Esophagus muscularis mucosa (tissue), 4 donors: ENCODE results near the gene NDUFAF2.

Experiments
- EP300 ChIP-seq: sonication (generic); formaldehyde crosslinking; IDR thresholded peaks from one replicate; pipeline ENCODE4 v1.6.1; 2017; ENCODE audit warnings: antibody characterized with exemption
- POLR2AphosphoS5 ChIP-seq, 2 donors: sonication (generic); formaldehyde crosslinking; IDR thresholded peaks; one replicate each; pipeline ENCODE4 v1.6.1; 2017; ENCODE audit warnings: antibody characterized with exemption in 2 of 2
- TF ChIP-seq, protein P1 (sequence below), 3 experiments: fragments of 200-600 bp in 2 of 3; fragments of 450-650 bp in 1 of 3; sonication (generic) in 2 of 3; IDR thresholded peaks; one replicate each; pipeline ENCODE4 v1.5.1; 2017 to 2019; ENCODE audit warnings: antibody characterized with exemption in 3 of 3, mild to moderate bottlenecking in 2 of 3, moderate library complexity in 1 of 3

- TF ChIP-seq, protein P1, sequence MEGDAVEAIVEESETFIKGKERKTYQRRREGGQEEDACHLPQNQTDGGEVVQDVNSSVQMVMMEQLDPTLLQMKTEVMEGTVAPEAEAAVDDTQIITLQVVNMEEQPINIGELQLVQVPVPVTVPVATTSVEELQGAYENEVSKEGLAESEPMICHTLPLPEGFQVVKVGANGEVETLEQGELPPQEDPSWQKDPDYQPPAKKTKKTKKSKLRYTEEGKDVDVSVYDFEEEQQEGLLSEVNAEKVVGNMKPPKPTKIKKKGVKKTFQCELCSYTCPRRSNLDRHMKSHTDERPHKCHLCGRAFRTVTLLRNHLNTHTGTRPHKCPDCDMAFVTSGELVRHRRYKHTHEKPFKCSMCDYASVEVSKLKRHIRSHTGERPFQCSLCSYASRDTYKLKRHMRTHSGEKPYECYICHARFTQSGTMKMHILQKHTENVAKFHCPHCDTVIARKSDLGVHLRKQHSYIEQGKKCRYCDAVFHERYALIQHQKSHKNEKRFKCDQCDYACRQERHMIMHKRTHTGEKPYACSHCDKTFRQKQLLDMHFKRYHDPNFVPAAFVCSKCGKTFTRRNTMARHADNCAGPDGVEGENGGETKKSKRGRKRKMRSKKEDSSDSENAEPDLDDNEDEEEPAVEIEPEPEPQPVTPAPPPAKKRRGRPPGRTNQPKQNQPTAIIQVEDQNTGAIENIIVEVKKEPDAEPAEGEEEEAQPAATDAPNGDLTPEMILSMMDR (IDR thresholded peaks at IDR 0.05): no peak
- TF ChIP-seq EP300: no peak
- TF ChIP-seq POLR2AphosphoS5 (IDR thresholded peaks at IDR 0.05): no peak
These were observed 137.7 kb downstream of the NDUFAF2 start for GRCh38 chr5:61082516-61083280.
